AG09319 (cell line): Measurements from ENCODE around the gene ST8SIA6.

Experiments
- DNase-seq: peaks from one replicate; pipeline ENCODE4 v3.0.0-alpha.2; 2010; ENCODE audit warnings: low read depth; ENCODE audit errors: extremely low read depth
- CTCF ChIP-seq: IDR thresholded peaks from 2 replicates; pipeline ENCODE4 v1.5.1; 2011; ENCODE audit warnings: low read depth, mild to moderate bottlenecking, inconsistent platforms, low read length, moderate library complexity

Gene ST8SIA6

GRCh38 chr10:17455015-17455520, 673 bp upstream of the ST8SIA6 start:
- no peak for DNase-seq
- no peak for TF ChIP-seq CTCF

GRCh38 chr10:17453373-17454091, 863 bp downstream of the ST8SIA6 start:
- DNase-seq, result no peak
- no peak for TF ChIP-seq CTCF

- TF ChIP-seq CTCF, result no peak
- no peak for DNase-seq
Measured at GRCh38 chr10:17453035-17453372, 1.4 kb downstream of the ST8SIA6 start.

- no peak for DNase-seq
- no peak for TF ChIP-seq CTCF
Measured at GRCh38 chr10:17452060-17452841, 2.1 kb downstream of the ST8SIA6 start.

GRCh38 chr10:17450024-17450423, 4.4 kb downstream of the ST8SIA6 start:
- TF ChIP-seq CTCF, result no peak

GRCh38 chr10:17445400-17445998, 8.9 kb downstream of the ST8SIA6 start:
- DNase-seq, result no peak
- TF ChIP-seq CTCF, result no peak

More at GRCh38 chr10:17450024-17450423, 4.4 kb downstream of the ST8SIA6 start:
- DNase-seq, result no peak

GRCh38 chr10:17444388-17444714, 10.0 kb downstream of the ST8SIA6 start:
- DNase-seq, result no peak
- no peak for TF ChIP-seq CTCF
